ENCODE data around the gene CORIN.

The CORIN gene

DNA sequence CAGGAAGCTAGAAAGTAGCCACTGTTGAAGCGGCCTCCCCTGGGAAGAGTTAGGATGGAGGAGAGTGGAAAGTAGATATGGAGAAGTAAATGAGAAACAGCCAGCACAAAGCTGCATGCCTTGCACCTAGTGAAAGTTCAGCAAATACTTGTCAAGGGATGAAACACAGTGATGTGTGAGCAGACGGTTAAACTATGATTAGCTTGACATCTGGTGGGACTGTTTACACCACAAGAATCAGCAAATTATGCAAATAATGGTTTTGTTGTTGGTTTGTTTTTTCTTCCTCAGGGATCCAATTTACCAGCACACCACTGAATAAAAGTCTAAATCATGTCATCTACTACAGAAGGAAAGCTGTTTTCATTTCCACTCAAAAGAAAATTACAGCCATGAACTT lies 87.1 kb downstream of the CORIN start:
- Histone ChIP-seq H2AFZ (ENCODE audit: low read length) (no peak overlapping the region), H3K4me3 (ENCODE audit: low read length) (no peak overlapping the region), H4K20me1 (ENCODE audit: insufficient read depth, low read length) (no peaks in the 10 kb centered on the region), H3K36me3 (replicated peaks; ENCODE audit: insufficient read depth, low read length) (no peaks in the 10 kb centered on the region), H3K9me2 (replicated peaks; ENCODE audit: insufficient read depth, low read length) (no peaks in the 10 kb centered on the region), H3K79me2 (ENCODE audit: low read length) (no peaks in the 10 kb centered on the region), H3F3A (ENCODE audit: insufficient read depth, low read length) (no peaks in the 10 kb centered on the region), H3K9ac (ENCODE audit: low read length) (no peak overlapping the region), H3K27ac (ENCODE audit: low read length) (no peak overlapping the region), H3K4me2 (ENCODE audit: low read depth, low read length) (no peak overlapping the region), H3K27me3 (replicated peaks; ENCODE audit: insufficient read depth, low read length) (no peaks in the 10 kb centered on the region), H3K9me3 (replicated peaks; ENCODE audit: insufficient read depth, low read length) (no peaks in the 10 kb centered on the region), H3K4me1 (ENCODE audit: low read length) (no peaks in the 10 kb centered on the region)
- TF ChIP-seq EZH2 (optimal IDR thresholded peaks at IDR 0.05; ENCODE audit: low read depth, low read length), result no peak
- TF ChIP-seq EZH2phosphoT487 (IDR thresholded peaks at IDR 0.05; ENCODE audit: low read length), result no peak
- TF ChIP-seq, protein P1, sequence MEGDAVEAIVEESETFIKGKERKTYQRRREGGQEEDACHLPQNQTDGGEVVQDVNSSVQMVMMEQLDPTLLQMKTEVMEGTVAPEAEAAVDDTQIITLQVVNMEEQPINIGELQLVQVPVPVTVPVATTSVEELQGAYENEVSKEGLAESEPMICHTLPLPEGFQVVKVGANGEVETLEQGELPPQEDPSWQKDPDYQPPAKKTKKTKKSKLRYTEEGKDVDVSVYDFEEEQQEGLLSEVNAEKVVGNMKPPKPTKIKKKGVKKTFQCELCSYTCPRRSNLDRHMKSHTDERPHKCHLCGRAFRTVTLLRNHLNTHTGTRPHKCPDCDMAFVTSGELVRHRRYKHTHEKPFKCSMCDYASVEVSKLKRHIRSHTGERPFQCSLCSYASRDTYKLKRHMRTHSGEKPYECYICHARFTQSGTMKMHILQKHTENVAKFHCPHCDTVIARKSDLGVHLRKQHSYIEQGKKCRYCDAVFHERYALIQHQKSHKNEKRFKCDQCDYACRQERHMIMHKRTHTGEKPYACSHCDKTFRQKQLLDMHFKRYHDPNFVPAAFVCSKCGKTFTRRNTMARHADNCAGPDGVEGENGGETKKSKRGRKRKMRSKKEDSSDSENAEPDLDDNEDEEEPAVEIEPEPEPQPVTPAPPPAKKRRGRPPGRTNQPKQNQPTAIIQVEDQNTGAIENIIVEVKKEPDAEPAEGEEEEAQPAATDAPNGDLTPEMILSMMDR (IDR thresholded peaks at IDR 0.05; ENCODE audit: low read length), result no peak
- DNase-seq, result no peak

DNA sequence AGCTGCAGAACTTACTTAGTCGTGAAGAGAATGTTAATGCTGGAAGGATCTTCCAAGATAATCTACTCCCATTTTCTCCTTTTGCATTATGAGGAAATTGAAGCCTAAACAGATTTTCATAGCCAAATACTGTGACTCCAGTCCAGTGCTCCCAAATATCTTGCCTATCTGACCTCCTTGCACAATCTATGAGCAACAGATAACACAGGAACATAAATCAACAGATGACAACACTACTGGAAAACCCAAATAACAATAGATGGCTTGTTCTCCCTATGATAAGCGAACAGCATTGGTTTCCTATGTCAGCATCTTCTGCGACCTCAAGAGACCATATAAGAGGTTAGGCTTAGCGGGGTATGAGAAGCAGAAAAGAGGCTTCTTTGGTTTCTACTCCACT lies 88.0 kb downstream of the CORIN start:
- Histone ChIP-seq H3K9me2 (replicated peaks; ENCODE audit: insufficient read depth, low read length) (no peaks in the 10 kb centered on the region), H3K9me3 (replicated peaks; ENCODE audit: insufficient read depth, low read length) (no peaks in the 10 kb centered on the region), H3K4me2 (ENCODE audit: low read depth, low read length) (no peak overlapping the region), H3K27me3 (replicated peaks; ENCODE audit: insufficient read depth, low read length) (no peaks in the 10 kb centered on the region), H2AFZ (ENCODE audit: low read length) (no peak overlapping the region), H3K27ac (ENCODE audit: low read length) (no peak overlapping the region), H4K20me1 (ENCODE audit: insufficient read depth, low read length) (no peaks in the 10 kb centered on the region), H3F3A (ENCODE audit: insufficient read depth, low read length) (0 out of 2 replicates have a peak, but pooled peaks cover under 1% of the 10 kb centered on the region), H3K4me3 (ENCODE audit: low read length) (no peak overlapping the region), H3K36me3 (replicated peaks; ENCODE audit: insufficient read depth, low read length) (no peaks in the 10 kb centered on the region), H3K9ac (ENCODE audit: low read length) (no peak overlapping the region), H3K79me2 (ENCODE audit: low read length) (no peaks in the 10 kb centered on the region), H3K4me1 (ENCODE audit: low read length) (peaks cover 5% of the 10 kb centered on the region)
- TF ChIP-seq EZH2 (optimal IDR thresholded peaks at IDR 0.05; ENCODE audit: low read depth, low read length), result no peak
- TF ChIP-seq EZH2phosphoT487 (IDR thresholded peaks at IDR 0.05; ENCODE audit: low read length), result no peak
- TF ChIP-seq, protein P1 (IDR thresholded peaks at IDR 0.05; ENCODE audit: low read length), result no peak
- DNase-seq, result no peak

DNA sequence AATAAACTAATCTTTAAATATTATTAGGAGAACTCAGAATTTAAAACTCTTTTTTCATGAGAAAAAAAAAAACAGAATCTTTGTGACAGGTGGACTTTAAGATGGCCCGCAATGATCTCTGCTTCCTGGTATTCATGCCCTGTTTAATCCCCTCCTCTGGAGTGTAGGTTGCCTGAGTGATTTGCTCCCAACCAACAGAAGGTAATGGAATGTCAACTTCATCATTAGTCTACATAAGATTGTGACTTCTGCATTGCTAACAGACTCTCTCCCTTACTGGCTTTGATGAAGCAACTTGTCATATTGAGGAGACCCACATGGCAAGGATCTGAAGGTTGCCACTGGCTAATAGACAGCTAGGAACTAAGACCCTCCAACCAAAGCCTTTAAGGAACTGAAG lies 88.8 kb downstream of the CORIN start:
- no peaks in the 10 kb centered on the region for H3K79me2 ChIP-seq (ENCODE audit: low read length)
- H3F3A ChIP-seq (ENCODE audit: insufficient read depth, low read length), result peaks cover 7% of the 10 kb centered on the region; the same call in 1 of the 2 replicates
- H4K20me1 ChIP-seq (ENCODE audit: insufficient read depth, low read length), result no peaks in the 10 kb centered on the region
- H3K4me1 ChIP-seq (ENCODE audit: low read length), result peaks cover 13% of the 10 kb centered on the region
- H3K4me2 ChIP-seq (ENCODE audit: low read depth, low read length), result no peak overlapping the region
- H3K27me3 ChIP-seq (replicated peaks; ENCODE audit: insufficient read depth, low read length), result no peaks in the 10 kb centered on the region
- H3K27ac ChIP-seq (ENCODE audit: low read length), result no peak overlapping the region
- DNase-seq, result no peak
- no peak overlapping the region for H2AFZ ChIP-seq (ENCODE audit: low read length)
- no peaks in the 10 kb centered on the region for H3K9me3 ChIP-seq (replicated peaks; ENCODE audit: insufficient read depth, low read length)
- H3K36me3 ChIP-seq (replicated peaks; ENCODE audit: insufficient read depth, low read length), result no peaks in the 10 kb centered on the region
- H3K9ac ChIP-seq (ENCODE audit: low read length), result no peak overlapping the region
- H3K4me3 ChIP-seq (ENCODE audit: low read length), result no peak overlapping the region
- H3K9me2 ChIP-seq (replicated peaks; ENCODE audit: insufficient read depth, low read length), result no peaks in the 10 kb centered on the region
- TF ChIP-seq, protein P1 (IDR thresholded peaks at IDR 0.05; ENCODE audit: low read length), result no peak
- TF ChIP-seq EZH2 (optimal IDR thresholded peaks at IDR 0.05; ENCODE audit: low read depth, low read length) (no peak), EZH2phosphoT487 (IDR thresholded peaks at IDR 0.05; ENCODE audit: low read length) (no peak)

Data from MM.1S (cell line).